GM12864 (cell line): ENCODE results near the gene P2RX4.

Experiments used
- DNase-seq: peaks from one replicate; pipeline ENCODE4 v3.0.0-alpha.2; 2011; ENCODE audit warnings: low read depth
- H3K4me3 ChIP-seq: 2 replicates; pipeline ENCODE4 v1.5.1; 2011; ENCODE audit warnings: mild to moderate bottlenecking, low read depth, low read length, control low read depth
- CTCF ChIP-seq: IDR thresholded peaks from 2 replicates; pipeline ENCODE4 v1.5.1; 2011; ENCODE audit warnings: low read depth, mild to moderate bottlenecking, moderate library complexity, low read length, control low read depth, inconsistent platforms; ENCODE audit errors: missing control alignments

P2RX4 gene

GRCh38 chr12:121245031-121245430 is 35.1 kb downstream of the P2RX4 start:
- DNase-seq, result no peak
- no peak overlapping the region for H3K4me3 ChIP-seq
- no peak for TF ChIP-seq CTCF

DNA sequence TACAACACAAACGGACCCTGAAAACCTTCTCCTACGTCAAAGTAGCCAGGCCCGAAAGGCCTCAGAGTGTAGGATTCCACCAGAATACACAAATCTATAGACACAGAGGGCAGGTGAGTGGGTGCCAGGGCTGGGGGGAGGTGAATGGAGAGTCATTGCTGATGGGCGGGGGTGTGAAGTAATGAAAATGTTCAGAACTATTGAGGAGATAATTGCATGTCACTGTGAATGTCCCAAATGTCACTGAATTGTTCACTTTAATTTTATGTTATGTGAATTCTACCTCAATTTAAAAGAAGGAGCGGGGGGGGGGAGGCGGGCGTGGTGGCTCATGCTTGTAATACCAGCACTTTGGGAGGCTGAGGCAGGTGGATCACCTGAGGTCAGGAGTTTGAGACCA is 36.0 kb downstream of the P2RX4 start:
- no peak for TF ChIP-seq CTCF
- no peak for DNase-seq
- no peak overlapping the region for H3K4me3 ChIP-seq

DNA sequence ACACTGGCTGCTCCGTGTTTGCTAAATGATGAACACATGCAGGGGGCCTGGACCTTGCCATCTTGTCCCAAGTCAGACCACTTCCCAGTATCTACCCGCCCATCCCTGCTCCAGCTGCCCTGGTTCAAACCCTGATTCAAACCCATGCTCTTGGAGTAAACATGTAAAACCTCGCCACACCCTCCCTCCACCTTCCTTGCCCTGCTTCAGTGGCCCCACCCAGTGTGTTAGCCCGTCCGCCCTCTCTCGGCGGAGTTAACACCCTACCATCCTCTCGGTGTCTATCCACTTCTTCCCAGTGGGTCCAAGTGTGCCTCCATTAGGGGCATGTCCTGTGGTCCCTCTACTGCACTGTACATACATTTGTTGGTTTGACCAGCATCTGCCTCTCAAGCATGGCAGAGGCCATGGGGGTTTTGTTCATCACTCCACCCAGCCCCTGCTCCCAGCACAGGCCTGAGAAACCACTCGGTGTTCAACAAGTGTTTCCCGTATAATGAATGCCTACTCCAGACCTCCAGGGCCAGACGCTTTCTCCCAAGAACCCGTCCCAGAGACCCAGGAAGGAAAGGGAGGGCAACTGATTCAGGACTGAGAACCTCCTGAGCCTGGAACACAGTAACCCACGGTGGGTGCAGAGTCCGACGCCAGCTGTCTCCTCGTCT is 37.1 kb downstream of the P2RX4 start:
- no peak overlapping the region for H3K4me3 ChIP-seq
- no peak for DNase-seq
- no peak for TF ChIP-seq CTCF

- H3K4me3 ChIP-seq, result no peak overlapping the region
- DNase-seq, result peak; percentile 80
- TF ChIP-seq CTCF, result no peak
Observed at GRCh38 chr12:121248622-121249021, 38.7 kb downstream of the P2RX4 start.

DNA sequence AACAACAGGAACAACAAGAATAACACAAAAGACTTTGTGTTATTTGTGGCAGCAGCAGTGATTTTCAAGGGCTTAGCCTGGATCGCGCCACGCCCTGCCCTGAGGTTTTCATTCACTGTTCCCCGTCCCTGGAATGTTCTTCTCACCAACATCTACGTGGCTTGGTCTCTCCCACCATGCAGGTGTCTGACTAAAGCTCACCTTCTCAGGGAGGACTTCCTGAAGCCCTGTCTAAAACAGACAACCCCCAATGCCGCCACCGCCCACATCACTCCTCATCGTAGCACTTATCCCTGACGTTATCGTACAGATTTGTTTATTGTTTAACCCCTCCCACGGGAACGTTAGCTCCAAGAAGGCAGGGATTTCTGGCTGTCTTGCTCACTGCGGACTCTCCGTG is 40.4 kb downstream of the P2RX4 start:
- no peak overlapping the region for H3K4me3 ChIP-seq
- TF ChIP-seq CTCF, result no peak
- DNase-seq, result no peak

DNA sequence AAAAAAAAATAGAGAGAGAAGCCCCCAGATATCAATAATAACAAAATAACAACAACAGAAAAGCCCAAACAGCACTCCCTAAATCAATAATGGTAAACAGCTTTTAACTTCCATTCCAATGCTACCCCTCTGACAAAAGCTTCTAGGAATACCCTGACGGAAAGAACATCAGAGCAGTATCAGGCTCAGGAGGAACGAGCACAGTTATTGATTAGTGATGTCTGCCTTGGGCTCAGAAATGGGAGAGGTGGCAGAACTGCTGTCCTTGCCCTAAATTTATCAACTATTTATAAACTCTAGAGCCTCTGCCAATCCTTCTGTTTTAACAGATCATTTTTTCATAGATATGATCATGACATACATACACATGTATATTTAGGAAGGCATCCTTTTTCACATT is 41.9 kb downstream of the P2RX4 start:
- TF ChIP-seq CTCF, result no peak
- no peak for DNase-seq
- no peak overlapping the region for H3K4me3 ChIP-seq

DNA sequence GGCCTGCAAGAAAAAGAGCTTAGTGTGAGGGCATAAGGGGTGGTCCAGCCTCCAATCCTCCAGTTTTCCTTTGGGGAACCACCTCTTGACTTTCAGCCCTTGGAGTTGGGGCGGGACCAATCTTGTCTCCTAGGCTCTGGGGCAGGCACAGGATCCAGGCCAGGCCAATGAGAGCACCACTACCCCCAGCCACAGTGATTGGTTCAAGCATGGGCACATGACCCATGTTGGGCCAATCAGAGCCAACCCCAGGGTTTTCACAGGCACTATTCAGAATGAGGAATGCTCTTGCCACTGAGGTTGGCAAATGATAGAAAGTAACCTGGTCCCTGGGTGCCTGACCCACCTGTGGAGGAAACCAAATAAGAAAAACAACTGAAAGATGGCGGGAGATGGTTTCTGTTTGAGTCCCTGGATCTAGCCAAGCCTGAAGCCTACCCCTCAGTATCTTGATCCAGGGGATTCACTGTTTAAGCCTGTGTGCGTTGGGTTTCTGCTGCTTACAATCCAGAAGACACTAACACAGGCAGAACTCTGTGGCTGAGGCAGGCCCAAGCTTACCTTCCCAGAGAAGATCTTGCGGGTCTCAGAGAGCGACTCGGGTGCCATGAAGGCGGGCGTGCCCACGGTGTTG is 42.9 kb downstream of the P2RX4 start:
- TF ChIP-seq CTCF, result no peak
- DNase-seq, result no peak
- H3K4me3 ChIP-seq, result no peak overlapping the region
